CD14-positive monocyte (primary cell): ENCODE data around the gene RIC3. TPM values are rescaled to one million over a fixed set of nuclear protein-coding genes. Genes with fewer than 3 reads are reported as not detected.

Experiments used
- DNase-seq, 3 donors: peaks; one replicate each; pipeline ENCODE4 v3.0.0-alpha.2; 2011 to 2022
- H2AFZ ChIP-seq: 2 replicates; pipeline ENCODE4 v1.6.0; 2012; ENCODE audit warnings: mild to moderate bottlenecking, low read depth, low read length, inconsistent platforms; ENCODE audit not compliant: insufficient read depth, poor library complexity, severe bottlenecking
- H3K27ac ChIP-seq, 2 donors: 1 replicate in 1 of 2; 2 replicates in 1 of 2; pipeline ENCODE4 v1.5.1; 2012 to 2013; ENCODE audit warnings: low read length in 2 of 2, control low read depth in 1 of 2, inconsistent platforms in 1 of 2, low read depth in 1 of 2, mild to moderate bottlenecking in 1 of 2
- H3K27me3 ChIP-seq, 2 donors: one replicate each; pipeline versions ENCODE4 v1.6.0 to v1.6.1; 2011 to 2013; ENCODE audit warnings: low read length in 2 of 2; ENCODE audit not compliant: control insufficient read depth in 2 of 2, insufficient read depth in 2 of 2
- H3K36me3 ChIP-seq, 2 donors: replicated peaks in 1 of 2; 1 replicate in 1 of 2; 2 replicates in 1 of 2; pipeline versions ENCODE4 v1.5.1 to v1.6.1; 2012 to 2013; ENCODE audit warnings: low read length in 2 of 2, control low read depth in 1 of 2, inconsistent platforms in 1 of 2, mild to moderate bottlenecking in 1 of 2; ENCODE audit not compliant: insufficient read depth in 2 of 2, control insufficient read depth in 1 of 2
- H3K4me1 ChIP-seq, 2 donors: 1 replicate in 1 of 2; 2 replicates in 1 of 2; pipeline versions ENCODE4 v1.5.1 to v1.6.1; 2012 to 2013; ENCODE audit warnings: low read length in 2 of 2, control low read depth in 1 of 2, inconsistent platforms in 1 of 2, mild to moderate bottlenecking in 1 of 2, moderate library complexity in 1 of 2; ENCODE audit not compliant: insufficient read depth in 2 of 2, control insufficient read depth in 1 of 2
- H3K4me2 ChIP-seq: replicated peaks from 2 replicates; pipeline ENCODE3; 2012; ENCODE audit warnings: low read length, moderate library complexity, mild to moderate bottlenecking; ENCODE audit not compliant: poor library complexity, severe bottlenecking; ENCODE audit errors: extremely low read depth
- H3K4me3 ChIP-seq, 3 experiments: fragments of 200-600 bp in 1 of 3; sonication (generic) in 1 of 3; replicated peaks in 1 of 3; 1 replicate in 2 of 3; 2 replicates in 1 of 3; pipeline ENCODE4 v1.5.1; 2011 to 2013; ENCODE audit warnings: low read length in 3 of 3, mild to moderate bottlenecking in 3 of 3, control low read depth in 2 of 3, low read depth in 2 of 3, inconsistent platforms in 1 of 3, moderate library complexity in 1 of 3
- H3K79me2 ChIP-seq: 2 replicates; pipeline ENCODE4 v1.6.0; 2012; ENCODE audit warnings: mild to moderate bottlenecking, control low read depth, inconsistent platforms, low read length, moderate library complexity; ENCODE audit not compliant: insufficient read depth
- H3K9ac ChIP-seq: 2 replicates; pipeline ENCODE4 v1.6.0; 2017; ENCODE audit warnings: low read length, mild to moderate bottlenecking; ENCODE audit not compliant: insufficient read depth, poor library complexity, severe bottlenecking
- H3K9me3 ChIP-seq, 2 donors: replicated peaks in 1 of 2; 1 replicate in 1 of 2; 2 replicates in 1 of 2; pipeline versions ENCODE4 v1.5.1 to v1.6.1; 2012 to 2013; ENCODE audit warnings: low read length in 2 of 2, control low read depth in 1 of 2; ENCODE audit not compliant: control insufficient read depth in 1 of 2, insufficient read depth in 1 of 2
- H4K20me1 ChIP-seq: 2 replicates; pipeline ENCODE4 v1.6.0; 2012; ENCODE audit warnings: mild to moderate bottlenecking, low read length, control low read depth, moderate library complexity; ENCODE audit not compliant: insufficient read depth
- H3K27ac Mint-ChIP-seq, 7 donors: one replicate each; pipeline ENCODE4 v1.8.0; 2020; ENCODE audit warnings: mild to moderate bottlenecking in 7 of 7, mixed read lengths in 7 of 7, moderate library complexity in 6 of 7, inconsistent platforms in 2 of 7
- H3K27me3 Mint-ChIP-seq, 3 donors: one replicate each; pipeline ENCODE4 v1.8.0; 2021 to 2022; ENCODE audit warnings: low read depth in 3 of 3, mild to moderate bottlenecking in 3 of 3, mixed read lengths in 3 of 3, moderate library complexity in 3 of 3, inconsistent platforms in 1 of 3
- H3K36me3 Mint-ChIP-seq, 2 donors: one replicate each; pipeline ENCODE4 v1.8.0; 2020; ENCODE audit warnings: mixed read lengths in 2 of 2, inconsistent platforms in 1 of 2, mild to moderate bottlenecking in 1 of 2
- H3K4me1 Mint-ChIP-seq: one replicate; pipeline ENCODE4 v1.8.0; 2020; ENCODE audit warnings: mild to moderate bottlenecking, mixed read lengths
- H3K4me3 Mint-ChIP-seq, 2 donors: one replicate each; pipeline ENCODE4 v1.8.0; 2020; ENCODE audit warnings: mild to moderate bottlenecking in 2 of 2, mixed read lengths in 2 of 2, moderate library complexity in 1 of 2
- H3K9me3 Mint-ChIP-seq, 7 donors: one replicate each; pipeline ENCODE4 v1.8.0; 2020 to 2022; ENCODE audit warnings: mixed read lengths in 7 of 7, mild to moderate bottlenecking in 6 of 7, moderate library complexity in 6 of 7, inconsistent platforms in 2 of 7
- WGBS: methylation state at CpG from one replicate; pipeline ENCODE4 v1.1.5; 2013; ENCODE audit warnings: missing lambda C conversion rate; ENCODE audit not compliant: insufficient coverage; 5-methylcytosine and 5-hydroxymethylcytosine counted together
- intact Hi-C, 2 donors: fragments of 100-400 bp; cut with micrococcal nuclease; formaldehyde crosslinking; loops; one replicate each; pipeline versions ENCODE4 v1.15.0 to v1.15.1; 2023
- polyA plus RNA-seq, 3 donors: library from polyadenylated mRNA; depleted of rRNA in 1 of 3; unstranded in 2 of 3; stranded (reverse) in 1 of 3; fragments of 300-500 nt in 2 of 3; fragments of >200 nt in 1 of 3; fragmentation: Illumina TruSeq in 2 of 3; gene quantifications; 1 replicate in 2 of 3; 2 replicates in 1 of 3; pipeline ENCODE4 v1.2.3, GENCODE V29; 2012 to 2021
- TF ChIP-seq, protein P1 (sequence below): fragments of 200-600 bp; IDR thresholded peaks from one replicate; pipeline ENCODE4 v1.8.0; 2022; ENCODE audit warnings: antibody characterized with exemption, mild to moderate bottlenecking

RIC3 gene
- polyA plus RNA-seq, 3 donors: 0.17 TPM; not detected in 2

DNA sequence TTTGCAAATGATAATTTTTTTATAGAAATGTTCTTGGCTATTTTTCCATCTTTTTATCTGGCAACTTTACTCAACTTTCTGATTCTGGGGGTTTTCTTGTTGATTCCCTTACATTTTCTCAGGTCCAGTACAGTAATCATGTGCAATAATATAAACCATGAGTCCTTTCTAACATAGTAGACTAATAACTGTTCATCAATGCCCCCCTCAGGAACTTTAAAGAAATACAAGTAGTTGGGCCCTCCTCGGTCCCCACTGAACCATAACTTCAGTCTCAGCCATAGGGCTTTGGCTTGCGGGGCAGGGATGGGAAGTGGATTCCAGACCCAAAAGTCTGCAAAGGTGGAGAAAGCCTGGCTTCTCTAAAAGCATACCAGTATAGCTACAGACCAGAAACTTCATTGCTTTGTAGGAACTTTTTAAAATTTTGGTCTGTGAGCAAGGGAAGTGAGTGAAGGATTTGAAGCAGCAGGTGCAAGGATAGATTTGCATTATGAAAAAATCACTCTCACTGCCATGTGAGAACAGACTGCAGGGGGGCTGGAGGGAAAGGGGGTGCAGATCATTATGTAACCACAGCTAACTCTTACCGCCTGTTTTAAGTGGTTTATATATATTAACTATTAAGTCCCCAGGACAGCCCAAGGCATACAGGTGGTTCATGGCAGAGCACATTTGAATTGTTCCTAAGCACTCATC is 98.3 kb downstream of the RIC3 start:
- no peaks in the 10 kb centered on the region for H3K79me2 ChIP-seq
- Mint-ChIP-seq H3K27ac (no peak overlapping the region), H3K27me3 (peaks cover 12 to 18% (median 16%) of the 10 kb centered on the region in 3 donors), H3K36me3 (no peaks in the 10 kb centered on the region), H3K4me1 (no peaks in the 10 kb centered on the region), H3K9me3 (peaks cover 0 to 3% (median 0%) of the 10 kb centered on the region in 7 donors), H3K4me3 (no peak overlapping the region)
- H3K4me3 ChIP-seq: no peak overlapping the region
- intact Hi-C loops: no loop called here
- no peak overlapping the region for H3K9ac ChIP-seq
- H2AFZ ChIP-seq: no peak overlapping the region
- no peaks in the 10 kb centered on the region for H3K36me3 ChIP-seq
- H3K27ac ChIP-seq: no peak overlapping the region
- DNase-seq: no peak
- 20% methylated on average over 2 of the region's 3 CpGs for WGBS
- H3K9me3 ChIP-seq: no peaks in the 10 kb centered on the region
- TF ChIP-seq, protein P1, sequence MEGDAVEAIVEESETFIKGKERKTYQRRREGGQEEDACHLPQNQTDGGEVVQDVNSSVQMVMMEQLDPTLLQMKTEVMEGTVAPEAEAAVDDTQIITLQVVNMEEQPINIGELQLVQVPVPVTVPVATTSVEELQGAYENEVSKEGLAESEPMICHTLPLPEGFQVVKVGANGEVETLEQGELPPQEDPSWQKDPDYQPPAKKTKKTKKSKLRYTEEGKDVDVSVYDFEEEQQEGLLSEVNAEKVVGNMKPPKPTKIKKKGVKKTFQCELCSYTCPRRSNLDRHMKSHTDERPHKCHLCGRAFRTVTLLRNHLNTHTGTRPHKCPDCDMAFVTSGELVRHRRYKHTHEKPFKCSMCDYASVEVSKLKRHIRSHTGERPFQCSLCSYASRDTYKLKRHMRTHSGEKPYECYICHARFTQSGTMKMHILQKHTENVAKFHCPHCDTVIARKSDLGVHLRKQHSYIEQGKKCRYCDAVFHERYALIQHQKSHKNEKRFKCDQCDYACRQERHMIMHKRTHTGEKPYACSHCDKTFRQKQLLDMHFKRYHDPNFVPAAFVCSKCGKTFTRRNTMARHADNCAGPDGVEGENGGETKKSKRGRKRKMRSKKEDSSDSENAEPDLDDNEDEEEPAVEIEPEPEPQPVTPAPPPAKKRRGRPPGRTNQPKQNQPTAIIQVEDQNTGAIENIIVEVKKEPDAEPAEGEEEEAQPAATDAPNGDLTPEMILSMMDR: no peak
- no peak overlapping the region for H3K4me2 ChIP-seq
- peaks cover 0 to 4% of the 10 kb centered on the region in 2 donors for H3K27me3 ChIP-seq
- no peaks in the 10 kb centered on the region for H3K4me1 ChIP-seq
- H4K20me1 ChIP-seq: no peaks in the 10 kb centered on the region

DNA sequence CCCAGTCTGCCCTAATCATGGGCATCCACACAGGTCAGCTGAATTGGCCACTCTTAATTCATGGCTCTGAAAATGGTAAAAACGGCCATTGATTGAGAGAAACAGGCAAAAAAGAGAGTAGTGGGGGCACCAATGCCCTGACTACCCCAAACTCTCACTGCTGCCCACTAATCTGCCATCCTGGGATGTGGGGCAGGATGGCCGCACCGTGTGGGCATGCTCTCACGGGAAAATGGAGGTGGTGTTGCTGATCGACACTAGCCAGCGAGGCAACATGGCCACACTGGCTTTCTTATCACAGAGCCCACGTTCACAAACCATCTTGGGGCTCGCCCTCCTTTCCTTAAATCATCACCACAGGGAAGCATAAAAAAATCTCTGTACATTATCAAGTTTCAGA is 99.1 kb downstream of the RIC3 start:
- H3K9ac ChIP-seq: no peak overlapping the region
- intact Hi-C loops: no loop called here

More for the DNA sequence above, 99.1 kb downstream of the RIC3 start:
- TF ChIP-seq, protein P1: no peak
- no peaks in the 10 kb centered on the region for H3K9me3 ChIP-seq
- H4K20me1 ChIP-seq: no peaks in the 10 kb centered on the region
- no peak overlapping the region for H3K27ac ChIP-seq
- H3K27me3 Mint-ChIP-seq: peaks cover 12 to 19% (median 16%) of the 10 kb centered on the region in 3 donors
- H2AFZ ChIP-seq: no peak overlapping the region
- H3K4me3 Mint-ChIP-seq: no peak overlapping the region
- H3K9me3 Mint-ChIP-seq: peaks cover 0 to 3% (median 0%) of the 10 kb centered on the region in 7 donors
- no peaks in the 10 kb centered on the region for H3K79me2 ChIP-seq
- H3K36me3 Mint-ChIP-seq: no peaks in the 10 kb centered on the region
- H3K36me3 ChIP-seq: no peaks in the 10 kb centered on the region
- no peak overlapping the region for H3K4me3 ChIP-seq
- 92% methylated on average over 6 of the region's 8 CpGs for WGBS
- no peak for DNase-seq
- peaks cover 0 to 4% of the 10 kb centered on the region in 2 donors for H3K27me3 ChIP-seq
- no peaks in the 10 kb centered on the region for H3K4me1 ChIP-seq
- H3K4me2 ChIP-seq: no peak overlapping the region
- no peaks in the 10 kb centered on the region for H3K4me1 Mint-ChIP-seq
- H3K27ac Mint-ChIP-seq: no peak overlapping the region
